Adrenal gland (tissue), 12 donors: ENCODE measurements around the gene TBCE. TPM values are rescaled to one million over a fixed set of nuclear protein-coding genes. Genes with fewer than 3 reads are reported as not detected.
"Not testable (repeated sequence)": the region's sequence is repeated elsewhere in the genome, so short reads cannot be mapped to it uniquely, and the experiment has no call there.

Source experiments
- DNase-seq, 7 donors: peaks; one replicate each; pipeline ENCODE4 v3.0.0-alpha.2; 2019 to 2020
- H3K27ac ChIP-seq, 5 donors: fragments of 200-600 bp; sonication (generic) in 4 of 5; 1 replicate in 3 of 5; 2 replicates in 2 of 5; pipeline versions ENCODE4 v1.5.1 to v1.8.0; 2016 to 2020; ENCODE audit warnings: mild to moderate bottlenecking in 1 of 5
- H3K27me3 ChIP-seq: fragments of 200-600 bp; 2 replicates; pipeline ENCODE4 v1.8.0; 2021
- H3K36me3 ChIP-seq, 2 donors: fragments of 200-600 bp; replicated peaks in 1 of 2; 1 replicate in 1 of 2; 2 replicates in 1 of 2; pipeline versions ENCODE4 v1.5.1 to v1.8.0; 2018 to 2022
- H3K4me1 ChIP-seq, 2 donors: fragments of 200-600 bp; replicated peaks in 1 of 2; 1 replicate in 1 of 2; 2 replicates in 1 of 2; pipeline versions ENCODE4 v1.5.1 to v1.8.0; 2018 to 2021
- H3K4me3 ChIP-seq, 4 donors: fragments of 200-600 bp; sonication (generic) in 3 of 4; one replicate each; pipeline ENCODE4 v1.5.1; 2016 to 2018
- H3K9me3 ChIP-seq, 3 donors: fragments of 200-600 bp; sonication (generic) in 1 of 3; replicated peaks in 1 of 3; 1 replicate in 2 of 3; 2 replicates in 1 of 3; pipeline versions ENCODE4 v1.5.1 to v1.8.0; 2016 to 2021
- POLR2A ChIP-seq, 2 donors: fragments of 450-650 bp; IDR thresholded peaks; one replicate each; pipeline ENCODE4 v1.6.1; 2017; ENCODE audit warnings: antibody characterized with exemption in 2 of 2, mild to moderate bottlenecking in 2 of 2, moderate library complexity in 1 of 2
- WGBS, 4 donors: extraction: QIAGEN DNeasy Blood & Tissue Kit in 2 of 4; methylation state at CpG; one replicate each; pipeline versions ENCODE4 v1.1.5 to v1.1.7; 2013 to 2017; 5-methylcytosine and 5-hydroxymethylcytosine counted together
- intact Hi-C, 2 donors: fragments of 100-400 bp; cut with DNase I; formaldehyde crosslinking; loops; one replicate each; pipeline versions ENCODE4 v1.14.1 to v1.15.0; 2022 to 2023
- polyA plus RNA-seq, 3 donors: library from polyadenylated mRNA; stranded (reverse); fragments of 200-250 nt in 2 of 3; fragments of 350-450 nt in 1 of 3; fragmentation: Illumina TruSeq in 1 of 3; extraction: RNeasy Lipid Tissue Mini Kit (QIAGEN cat#74804) in 1 of 3; gene quantifications; one replicate each; pipeline ENCODE4 v1.2.3, GENCODE V29; 2013 to 2014
- total RNA-seq, 9 donors: library from RNA; depleted of rRNA in 4 of 9; stranded (reverse); fragments of >200 nt in 4 of 9; fragments of 120-200 nt in 1 of 9; fragmentation: NEBNext Ultra II Directional in 1 of 9; extraction: Animal tissue kit (Norgen Biotek cat#: 25700) in 1 of 9; gene quantifications; one replicate each; pipeline versions ENCODE4 v1.1.0 to v1.2.4, GENCODE V29; 2013 to 2023
- TF ChIP-seq, protein P1 (sequence below), 6 experiments: fragments of 450-650 bp in 4 of 6; fragments of 200-600 bp in 2 of 6; sonication (generic) in 1 of 6; IDR thresholded peaks; 1 replicate in 5 of 6; 2 replicates in 1 of 6; pipeline versions ENCODE4 v1.5.1 to v1.8.0; 2016 to 2021; ENCODE audit warnings: antibody characterized with exemption in 6 of 6, mild to moderate bottlenecking in 2 of 6, moderate library complexity in 1 of 6
- donor health status: healthy with polysubstance abuse.
- donor health status: Bipolar disorder and iron deficiency.
- donor health status: DM: yes; HTN: yes; CAD: no.
- donor health status: DM: no; HTN: no; CAD: no.
- donor health status: DM: no; HTN: no; CAD: no.
- donor health status: DM: yes; HTN: yes; CAD: no.

TBCE gene
- total and polyA plus RNA-seq, 12 donors: 14.7 to 67.2 (median 25.7) TPM

DNA sequence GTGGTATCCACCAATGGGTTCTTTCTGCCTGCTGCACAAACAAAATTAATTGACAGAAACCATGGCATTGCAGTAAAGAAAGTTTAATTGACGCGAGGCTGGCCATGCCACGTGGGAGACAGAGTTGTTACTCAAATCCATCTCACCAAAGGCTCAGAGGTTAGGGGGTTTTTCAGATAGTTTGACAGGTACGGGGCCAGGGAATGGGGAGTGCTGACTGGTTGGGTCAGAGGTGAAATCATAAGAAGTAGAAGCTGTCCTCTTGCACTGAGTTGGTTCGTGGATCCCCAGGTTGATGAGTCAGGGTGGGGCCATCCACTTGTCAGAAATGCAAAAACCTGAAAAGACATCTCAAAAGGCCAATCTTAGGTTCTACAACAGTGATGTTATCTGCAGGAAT is 941 bp upstream of the TBCE start:
- no peaks in the 10 kb centered on the region for H3K9me3 ChIP-seq
- H3K4me1 ChIP-seq: peaks cover 6 to 8% of the 10 kb centered on the region in 2 donors
- H3K27ac ChIP-seq: no peak overlapping the region
- no peak overlapping the region for H3K4me3 ChIP-seq
- no peaks in the 10 kb centered on the region for H3K27me3 ChIP-seq
- 77 to 82% (median 82%) methylated on average over 5 of the region's 5 CpGs for WGBS, 4 donors
- H3K36me3 ChIP-seq: no peaks in the 10 kb centered on the region
- intact Hi-C loops: no loop called here
- DNase-seq: no peak
- no peak for TF ChIP-seq POLR2A (IDR thresholded peaks at IDR 0.05)
- TF ChIP-seq, protein P1, sequence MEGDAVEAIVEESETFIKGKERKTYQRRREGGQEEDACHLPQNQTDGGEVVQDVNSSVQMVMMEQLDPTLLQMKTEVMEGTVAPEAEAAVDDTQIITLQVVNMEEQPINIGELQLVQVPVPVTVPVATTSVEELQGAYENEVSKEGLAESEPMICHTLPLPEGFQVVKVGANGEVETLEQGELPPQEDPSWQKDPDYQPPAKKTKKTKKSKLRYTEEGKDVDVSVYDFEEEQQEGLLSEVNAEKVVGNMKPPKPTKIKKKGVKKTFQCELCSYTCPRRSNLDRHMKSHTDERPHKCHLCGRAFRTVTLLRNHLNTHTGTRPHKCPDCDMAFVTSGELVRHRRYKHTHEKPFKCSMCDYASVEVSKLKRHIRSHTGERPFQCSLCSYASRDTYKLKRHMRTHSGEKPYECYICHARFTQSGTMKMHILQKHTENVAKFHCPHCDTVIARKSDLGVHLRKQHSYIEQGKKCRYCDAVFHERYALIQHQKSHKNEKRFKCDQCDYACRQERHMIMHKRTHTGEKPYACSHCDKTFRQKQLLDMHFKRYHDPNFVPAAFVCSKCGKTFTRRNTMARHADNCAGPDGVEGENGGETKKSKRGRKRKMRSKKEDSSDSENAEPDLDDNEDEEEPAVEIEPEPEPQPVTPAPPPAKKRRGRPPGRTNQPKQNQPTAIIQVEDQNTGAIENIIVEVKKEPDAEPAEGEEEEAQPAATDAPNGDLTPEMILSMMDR (IDR thresholded peaks at IDR 0.05): no peak

DNA sequence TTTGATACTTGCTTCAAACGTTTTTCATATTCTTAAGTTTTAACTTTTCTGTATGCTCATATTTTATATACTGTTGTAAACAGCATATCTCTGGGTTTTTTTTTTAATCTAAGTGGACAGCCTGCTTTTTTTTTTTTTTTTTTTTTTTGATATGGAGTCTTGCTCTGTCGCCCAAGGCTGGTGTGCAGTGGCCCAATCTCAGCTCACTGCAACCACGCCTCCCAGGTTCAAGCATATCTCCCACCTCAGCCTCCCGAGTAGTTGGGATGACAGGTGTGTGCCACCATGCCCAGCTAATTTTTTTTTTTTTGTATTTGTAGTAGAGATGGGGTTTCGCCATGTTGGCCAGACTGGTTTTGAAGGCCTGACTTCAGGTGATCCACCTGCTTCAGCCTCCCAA is 1.2 kb downstream of the TBCE start:
- peak overlapping the region in 1 of 4 donors; percentile 76 for H3K4me3 ChIP-seq
- intact Hi-C loops: no loop called here
- H3K4me1 ChIP-seq: peaks cover 6 to 8% of the 10 kb centered on the region in 2 donors
- WGBS, 4 donors: 73 to 84% (median 79%) methylated on average over 5 of the region's 5 CpGs
- no peaks in the 10 kb centered on the region for H3K27me3 ChIP-seq
- no peak for TF ChIP-seq POLR2A (IDR thresholded peaks at IDR 0.05)
- TF ChIP-seq, protein P1 (IDR thresholded peaks at IDR 0.05): no peak
- no peaks in the 10 kb centered on the region for H3K9me3 ChIP-seq
- peak in 1 of 7 donors; percentile 40 for DNase-seq
- peak overlapping the region in 1 of 5 donors; percentile 61 for H3K27ac ChIP-seq
- no peaks in the 10 kb centered on the region for H3K36me3 ChIP-seq

DNA sequence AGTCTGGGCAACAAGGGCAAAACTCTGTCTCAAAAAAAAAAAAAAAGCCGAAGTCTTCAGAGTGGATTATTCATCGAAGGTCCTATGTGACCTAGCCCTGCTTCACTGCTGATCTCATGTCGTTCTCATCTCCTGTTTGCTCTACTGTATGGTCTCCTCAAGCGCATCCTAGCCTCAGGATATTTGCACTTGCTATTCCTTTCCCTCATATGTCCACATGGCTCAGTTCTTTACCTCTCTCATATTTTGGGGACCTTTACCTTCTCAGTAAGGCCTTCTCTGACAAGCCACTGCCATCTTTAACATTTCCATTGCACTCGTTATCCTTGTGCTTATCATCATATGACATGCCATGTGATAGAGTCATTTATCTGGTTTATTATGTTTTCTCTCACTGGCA is 2.6 kb downstream of the TBCE start:
- no peak overlapping the region for H3K4me3 ChIP-seq
- intact Hi-C loops: no loop called here
- H3K9me3 ChIP-seq: no peaks in the 10 kb centered on the region
- H3K36me3 ChIP-seq: no peaks in the 10 kb centered on the region
- peaks cover 6 to 8% of the 10 kb centered on the region in 2 donors for H3K4me1 ChIP-seq
- no peaks in the 10 kb centered on the region for H3K27me3 ChIP-seq
- no peak for TF ChIP-seq POLR2A (IDR thresholded peaks at IDR 0.05)
- TF ChIP-seq, protein P1 (IDR thresholded peaks at IDR 0.05): no peak
- DNase-seq: no peak
- 79 to 89% (median 86%) methylated on average over 5 of the region's 5 CpGs for WGBS, 4 donors
- no peak overlapping the region for H3K27ac ChIP-seq

DNA sequence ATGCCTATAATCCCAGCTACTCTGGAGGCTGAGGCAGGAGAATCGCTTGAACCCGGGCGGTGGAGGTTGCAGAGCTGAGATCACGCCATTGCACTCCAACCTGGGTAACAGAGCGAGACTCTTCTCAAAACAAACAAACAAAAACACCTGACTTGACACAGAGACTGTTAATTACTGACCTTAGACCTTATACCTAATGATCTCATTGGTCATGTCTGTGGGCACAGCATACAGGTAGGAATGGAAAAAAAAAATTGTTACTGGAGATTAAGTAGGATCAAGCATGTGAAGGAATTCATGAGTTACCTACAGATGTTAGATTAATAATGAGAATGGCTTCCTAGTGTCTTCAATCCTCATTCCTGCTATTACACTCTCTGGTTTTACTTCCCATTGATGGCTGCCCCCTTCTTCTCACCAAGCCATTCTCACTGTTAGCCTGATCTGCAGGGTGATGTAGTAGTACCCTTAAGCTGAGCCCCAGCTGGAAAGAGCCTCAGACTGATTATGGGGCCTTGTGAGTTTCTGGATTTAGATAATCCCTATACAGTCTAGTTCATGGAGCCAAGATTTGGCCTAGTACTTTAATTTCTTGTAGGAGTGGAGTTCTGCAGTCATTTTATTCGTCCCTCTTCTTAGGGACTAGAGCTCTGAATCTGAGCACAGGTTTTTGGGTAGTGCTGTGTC is 8.8 kb downstream of the TBCE start:
- TF ChIP-seq, protein P1 (IDR thresholded peaks at IDR 0.05): no peak
- no peak for TF ChIP-seq POLR2A (IDR thresholded peaks at IDR 0.05)
- 96 to 98% (median 98%) methylated on average over 6 of the region's 6 CpGs for WGBS, 4 donors
- peak in 1 of 7 donors; percentile 4 for DNase-seq
- Histone ChIP-seq H3K9me3 (no peaks in the 10 kb centered on the region), H3K4me1 (no peaks in the 10 kb centered on the region), H3K36me3 (peaks cover 0 to 3% of the 10 kb centered on the region in 2 donors), H3K27me3 (no peaks in the 10 kb centered on the region), H3K27ac (no peak overlapping the region), H3K4me3 (no peak overlapping the region)
- intact Hi-C loops: no loop called here

DNA sequence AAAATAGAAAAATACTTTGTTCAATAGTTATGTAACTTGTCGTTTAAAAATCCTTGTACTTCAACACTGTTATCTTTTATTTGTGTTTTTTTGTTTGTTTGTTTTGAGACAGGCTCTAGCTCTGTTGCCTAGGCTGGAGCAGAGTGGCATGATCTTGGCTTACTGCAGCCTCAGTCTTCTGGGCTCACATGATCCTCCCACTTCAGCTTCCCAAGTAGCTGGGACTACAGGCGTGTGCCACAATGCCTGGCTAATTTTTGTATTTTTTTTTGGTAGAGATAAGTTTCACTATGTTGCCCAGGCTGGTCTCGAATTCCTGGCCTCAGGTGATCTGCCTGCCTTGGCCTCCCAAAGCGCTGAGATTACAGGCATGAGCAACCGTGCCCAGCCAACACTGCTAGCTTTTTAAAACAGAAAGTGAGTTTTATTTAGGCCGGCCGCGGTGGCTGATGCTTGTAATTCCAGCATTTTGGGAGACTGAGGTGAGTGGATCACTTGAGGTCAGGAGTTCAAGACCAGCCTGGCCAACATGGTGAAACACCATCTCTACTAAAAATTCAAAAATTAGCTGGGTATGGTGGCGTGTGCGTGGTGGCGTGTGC is 11.0 kb downstream of the TBCE start:
- H3K36me3 ChIP-seq, H3K9me3 ChIP-seq, H3K27me3 ChIP-seq, intact Hi-C loops, H3K27ac ChIP-seq, H3K4me1 ChIP-seq, H3K4me3 ChIP-seq: not testable (repeated sequence)
- peak in 1 of 7 donors; percentile 48 for DNase-seq
- 88 to 91% (median 89%) methylated on average over 11 of the region's 11 CpGs for WGBS, 4 donors

DNA sequence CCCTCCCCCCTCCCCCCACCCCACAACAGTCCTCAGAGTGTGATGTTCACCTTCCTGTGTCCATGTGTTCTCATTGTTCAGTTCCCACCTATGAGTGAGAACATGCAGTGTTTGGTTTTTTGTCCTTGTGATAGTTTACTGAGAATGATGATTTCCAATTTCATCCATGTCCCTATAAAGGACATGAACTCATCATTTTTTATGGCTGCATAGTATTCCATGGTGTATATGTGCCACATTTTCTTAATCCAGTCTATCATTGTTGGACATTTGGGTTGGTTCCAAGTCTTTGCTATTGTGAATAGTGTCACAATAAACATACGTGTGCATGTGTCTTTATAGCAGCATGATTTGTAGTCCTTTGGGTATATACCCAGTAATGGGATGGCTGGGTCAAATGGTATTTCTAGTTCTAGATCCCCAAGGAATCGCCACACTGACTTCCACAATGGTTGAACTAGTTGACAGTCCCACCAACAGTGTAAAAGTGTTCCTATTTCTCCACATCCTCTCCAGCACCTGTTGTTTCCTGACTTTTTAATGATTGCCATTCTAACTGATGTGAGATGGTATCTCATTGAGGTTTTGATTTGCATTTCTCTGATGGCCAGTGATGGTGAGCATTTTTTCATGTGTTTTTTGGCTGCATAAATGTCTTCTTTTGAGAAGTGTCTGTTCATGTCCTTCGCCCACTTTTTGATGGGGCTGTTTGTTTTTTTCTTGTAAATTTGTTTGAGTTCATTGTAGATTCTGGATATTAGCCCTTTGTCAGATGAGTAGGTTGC is 14.9 kb downstream of the TBCE start:
- H3K27ac ChIP-seq, DNase-seq, H3K36me3 ChIP-seq, H3K27me3 ChIP-seq, intact Hi-C loops, H3K4me1 ChIP-seq, H3K4me3 ChIP-seq, H3K9me3 ChIP-seq: not testable (repeated sequence)
- 100% methylated on average over 1 of the region's 3 CpGs; no CpG with 5 or more reads in 3 of the 4 donors for WGBS, 4 donors
